ENCODE results near the gene AHDC1.
A peak's percentile ranks its signal among the peaks of the same experiment; 100 is the strongest.

Gene AHDC1

GRCh38 chr1:27609618-27610240, 5.8 kb upstream of the AHDC1 start:
- ChIA-PET POLR2A (no interaction called here), CTCF (interaction anchor here (0.6 to 15.0 kb wide), 14 partner anchors 28 to 314 kb away, joined by 3 to 317 read pairs (median 8); partner anchors contain the start of gene IFI6)
- Histone ChIP-seq H3K9me3 (ENCODE audit: control insufficient read depth, insufficient read depth, low read depth, low read length) (no peaks in the 10 kb centered on the region), H3K36me3 (ENCODE audit: control insufficient read depth in 2 of 2, insufficient read depth in 1 of 2, low read length in 2 of 2) (no peaks in the 10 kb centered on the region), H3K4me1 (ENCODE audit: control insufficient read depth, insufficient read depth, low read length) (no peaks in the 10 kb centered on the region), H3K4me3 (ENCODE audit: low read depth, low read length) (no peak overlapping the region), H3K27ac (ENCODE audit: extremely low read depth, low read depth, low read length) (no peak overlapping the region)
- no peak for TF ChIP-seq ZNF112 (tag by site-specific recombination; IDR thresholded peaks at IDR 0.05)
- no peak for TF ChIP-seq ZNF529 (tag by site-specific recombination; IDR thresholded peaks at IDR 0.05; ENCODE audit: insufficient replicate concordance)
- no peak for TF ChIP-seq GLI4 (tag by site-specific recombination; IDR thresholded peaks at IDR 0.05)
- no peak for TF ChIP-seq GLIS1 (tag by site-specific recombination; IDR thresholded peaks at IDR 0.05)
- TF ChIP-seq ZNF239 (tag by site-specific recombination; IDR thresholded peaks at IDR 0.05) = no peak
- no peak for TF ChIP-seq AEBP2 (tag by site-specific recombination; IDR thresholded peaks at IDR 0.05; ENCODE audit: borderline replicate concordance)
- TF ChIP-seq ZNF670 (tag by site-specific recombination; IDR thresholded peaks at IDR 0.05; ENCODE audit: low read depth) = no peak
- no peak for TF ChIP-seq ZNF555 (tag by site-specific recombination; conservative IDR thresholded peaks at IDR 0.05)
- no peak for TF ChIP-seq ZSCAN16 (tag by site-specific recombination; IDR thresholded peaks at IDR 0.05)
- no peak for TF ChIP-seq ZNF140 (tag by site-specific recombination; IDR thresholded peaks at IDR 0.05)
- no peak for TF ChIP-seq SCRT2 (tag by site-specific recombination; IDR thresholded peaks at IDR 0.05)
- TF ChIP-seq ZBTB26 (tag by site-specific recombination; optimal IDR thresholded peaks at IDR 0.05) = no peak
- TF ChIP-seq KLF16 (tag by site-specific recombination; IDR thresholded peaks at IDR 0.05) = no peak

GRCh38 chr1:27609210-27609555, 5.2 kb upstream of the AHDC1 start:
- POLR2A ChIA-PET = interaction anchor here (1.8 kb wide), 1 partner anchor 54 kb away, joined by 5 read pairs; no protein-coding TSS in a partner anchor

More at GRCh38 chr1:27609210-27609555, 5.2 kb upstream of the AHDC1 start:
- Histone ChIP-seq H3K27ac (ENCODE audit: extremely low read depth, low read depth, low read length) (no peak overlapping the region), H3K4me3 (ENCODE audit: low read depth, low read length) (no peak overlapping the region), H3K9me3 (ENCODE audit: control insufficient read depth, insufficient read depth, low read depth, low read length) (no peaks in the 10 kb centered on the region), H3K4me1 (ENCODE audit: control insufficient read depth, insufficient read depth, low read length) (no peaks in the 10 kb centered on the region), H3K36me3 (ENCODE audit: control insufficient read depth in 2 of 2, insufficient read depth in 1 of 2, low read length in 2 of 2) (no peaks in the 10 kb centered on the region)
- TF ChIP-seq ZNF140 (tag by site-specific recombination; IDR thresholded peaks at IDR 0.05) (no peak), MYNN (tag by site-specific recombination; IDR thresholded peaks at IDR 0.05; ENCODE audit: borderline replicate concordance) (peak; percentile 44; the same call in 1 of the 2 replicates), TRIM28 (IDR thresholded peaks at IDR 0.05; ENCODE audit: borderline replicate concordance, low read length) (0 out of 2 replicates have a peak, but pooled peaks have one; percentile 25), ZNF623 (tag by site-specific recombination; IDR thresholded peaks at IDR 0.05) (peak; percentile 98), ZNF561 (tag by site-specific recombination; IDR thresholded peaks at IDR 0.05; ENCODE audit: borderline replicate concordance) (no peak), ZNF426 (tag by site-specific recombination; IDR thresholded peaks at IDR 0.05) (no peak), ZNF175 (tag by site-specific recombination; IDR thresholded peaks at IDR 0.05) (no peak), ZNF174 (tag by site-specific recombination; IDR thresholded peaks at IDR 0.05) (no peak), ZNF776 (tag by site-specific recombination; IDR thresholded peaks at IDR 0.05; ENCODE audit: borderline replicate concordance) (no peak)
- TF ChIP-seq, protein P1, sequence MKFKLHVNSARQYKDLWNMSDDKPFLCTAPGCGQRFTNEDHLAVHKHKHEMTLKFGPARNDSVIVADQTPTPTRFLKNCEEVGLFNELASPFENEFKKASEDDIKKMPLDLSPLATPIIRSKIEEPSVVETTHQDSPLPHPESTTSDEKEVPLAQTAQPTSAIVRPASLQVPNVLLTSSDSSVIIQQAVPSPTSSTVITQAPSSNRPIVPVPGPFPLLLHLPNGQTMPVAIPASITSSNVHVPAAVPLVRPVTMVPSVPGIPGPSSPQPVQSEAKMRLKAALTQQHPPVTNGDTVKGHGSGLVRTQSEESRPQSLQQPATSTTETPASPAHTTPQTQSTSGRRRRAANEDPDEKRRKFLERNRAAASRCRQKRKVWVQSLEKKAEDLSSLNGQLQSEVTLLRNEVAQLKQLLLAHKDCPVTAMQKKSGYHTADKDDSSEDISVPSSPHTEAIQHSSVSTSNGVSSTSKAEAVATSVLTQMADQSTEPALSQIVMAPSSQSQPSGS (tag by site-specific recombination; IDR thresholded peaks at IDR 0.05; ENCODE audit: low read depth) = 0 out of 2 replicates have a peak, but pooled peaks have one; percentile 5
- CTCF ChIA-PET = interaction anchor here (0.6 to 15.0 kb wide), 21 partner anchors 11 to 657 kb away, joined by 3 to 317 read pairs (median 7); partner anchors contain the start of genes IFI6 and PPP1R8
